Measurements from ENCODE around the gene USF3.
A peak's percentile ranks its signal among the peaks of the same experiment; 100 is the strongest.

The USF3 gene

GRCh38 chr3:113741086-113741485 is 44.6 kb upstream of the USF3 start:
- in situ Hi-C loops (cut with MboI; ENCODE audit: low sequenced_read_pairs, unreplicated experiment) = no loop called here
- no peak for DNase-seq (ENCODE audit: low spot score)
- TF ChIP-seq, protein P1, sequence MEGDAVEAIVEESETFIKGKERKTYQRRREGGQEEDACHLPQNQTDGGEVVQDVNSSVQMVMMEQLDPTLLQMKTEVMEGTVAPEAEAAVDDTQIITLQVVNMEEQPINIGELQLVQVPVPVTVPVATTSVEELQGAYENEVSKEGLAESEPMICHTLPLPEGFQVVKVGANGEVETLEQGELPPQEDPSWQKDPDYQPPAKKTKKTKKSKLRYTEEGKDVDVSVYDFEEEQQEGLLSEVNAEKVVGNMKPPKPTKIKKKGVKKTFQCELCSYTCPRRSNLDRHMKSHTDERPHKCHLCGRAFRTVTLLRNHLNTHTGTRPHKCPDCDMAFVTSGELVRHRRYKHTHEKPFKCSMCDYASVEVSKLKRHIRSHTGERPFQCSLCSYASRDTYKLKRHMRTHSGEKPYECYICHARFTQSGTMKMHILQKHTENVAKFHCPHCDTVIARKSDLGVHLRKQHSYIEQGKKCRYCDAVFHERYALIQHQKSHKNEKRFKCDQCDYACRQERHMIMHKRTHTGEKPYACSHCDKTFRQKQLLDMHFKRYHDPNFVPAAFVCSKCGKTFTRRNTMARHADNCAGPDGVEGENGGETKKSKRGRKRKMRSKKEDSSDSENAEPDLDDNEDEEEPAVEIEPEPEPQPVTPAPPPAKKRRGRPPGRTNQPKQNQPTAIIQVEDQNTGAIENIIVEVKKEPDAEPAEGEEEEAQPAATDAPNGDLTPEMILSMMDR (IDR thresholded peaks at IDR 0.05; ENCODE audit: borderline replicate concordance, control extremely low read depth, extremely low read depth, insufficient read depth, missing control alignments) = no peak

- peak; percentile 42 for DNase-seq (ENCODE audit: low spot score)
- in situ Hi-C loops (cut with MboI; ENCODE audit: low sequenced_read_pairs, unreplicated experiment) = loop anchor here (10.0 kb wide), 1 partner anchor 178 kb away; no protein-coding TSS in a partner anchor
These were observed 40.2 kb upstream of the USF3 start for GRCh38 chr3:113736548-113737089.

GRCh38 chr3:113731694-113732093 is 35.3 kb upstream of the USF3 start:
- in situ Hi-C loops (cut with MboI; ENCODE audit: low sequenced_read_pairs, unreplicated experiment) = loop anchor here (10.0 kb wide), 1 partner anchor 183 kb away; no protein-coding TSS in a partner anchor
- TF ChIP-seq, protein P1 (IDR thresholded peaks at IDR 0.05; ENCODE audit: borderline replicate concordance, control extremely low read depth, extremely low read depth, insufficient read depth, missing control alignments) = no peak
- no peak for DNase-seq (ENCODE audit: low spot score)

More at GRCh38 chr3:113736548-113737089, 40.2 kb upstream of the USF3 start:
- TF ChIP-seq, protein P1 (IDR thresholded peaks at IDR 0.05; ENCODE audit: borderline replicate concordance, control extremely low read depth, extremely low read depth, insufficient read depth, missing control alignments) = peak; percentile 26

- in situ Hi-C loops (cut with MboI; ENCODE audit: low sequenced_read_pairs, unreplicated experiment) = loop anchor here (10.0 kb wide), 1 partner anchor 184 kb away; no protein-coding TSS in a partner anchor
- DNase-seq (ENCODE audit: low spot score) = no peak
- TF ChIP-seq, protein P1 (IDR thresholded peaks at IDR 0.05; ENCODE audit: borderline replicate concordance, control extremely low read depth, extremely low read depth, insufficient read depth, missing control alignments) = no peak
These were observed 34.1 kb upstream of the USF3 start for GRCh38 chr3:113730550-113730949.

GRCh38 chr3:113728661-113729060 is 32.2 kb upstream of the USF3 start:
- in situ Hi-C loops (cut with MboI; ENCODE audit: low sequenced_read_pairs, unreplicated experiment) = no loop called here
- TF ChIP-seq, protein P1 (IDR thresholded peaks at IDR 0.05; ENCODE audit: borderline replicate concordance, control extremely low read depth, extremely low read depth, insufficient read depth, missing control alignments) = no peak
- DNase-seq (ENCODE audit: low spot score) = no peak

GRCh38 chr3:113721636-113722035 is 25.2 kb upstream of the USF3 start:
- TF ChIP-seq, protein P1 (IDR thresholded peaks at IDR 0.05; ENCODE audit: borderline replicate concordance, control extremely low read depth, extremely low read depth, insufficient read depth, missing control alignments) = no peak
- in situ Hi-C loops (cut with MboI; ENCODE audit: low sequenced_read_pairs, unreplicated experiment) = no loop called here
- no peak for DNase-seq (ENCODE audit: low spot score)
